Tibial nerve (tissue), 4 donors: ENCODE data around the gene PEX6.

Source experiments
- EP300 ChIP-seq, 2 donors: sonication (generic); formaldehyde crosslinking; IDR thresholded peaks; one replicate each; pipeline ENCODE4 v1.6.1; 2017; ENCODE audit warnings: antibody characterized with exemption in 2 of 2, mild to moderate bottlenecking in 1 of 2
- POLR2A ChIP-seq, 2 donors: fragments of 450-650 bp; IDR thresholded peaks; one replicate each; pipeline ENCODE4 v1.6.1; 2017; ENCODE audit warnings: antibody characterized with exemption in 2 of 2, mild to moderate bottlenecking in 2 of 2, moderate library complexity in 2 of 2
- TF ChIP-seq, protein P1 (sequence below), 5 experiments: fragments of 200-600 bp in 3 of 5; fragments of 450-650 bp in 2 of 5; sonication (generic) in 3 of 5; IDR thresholded peaks; one replicate each; pipeline ENCODE4 v1.5.1; 2016 to 2019; ENCODE audit warnings: antibody characterized with exemption in 5 of 5, mild to moderate bottlenecking in 3 of 5, moderate library complexity in 2 of 5

DNA sequence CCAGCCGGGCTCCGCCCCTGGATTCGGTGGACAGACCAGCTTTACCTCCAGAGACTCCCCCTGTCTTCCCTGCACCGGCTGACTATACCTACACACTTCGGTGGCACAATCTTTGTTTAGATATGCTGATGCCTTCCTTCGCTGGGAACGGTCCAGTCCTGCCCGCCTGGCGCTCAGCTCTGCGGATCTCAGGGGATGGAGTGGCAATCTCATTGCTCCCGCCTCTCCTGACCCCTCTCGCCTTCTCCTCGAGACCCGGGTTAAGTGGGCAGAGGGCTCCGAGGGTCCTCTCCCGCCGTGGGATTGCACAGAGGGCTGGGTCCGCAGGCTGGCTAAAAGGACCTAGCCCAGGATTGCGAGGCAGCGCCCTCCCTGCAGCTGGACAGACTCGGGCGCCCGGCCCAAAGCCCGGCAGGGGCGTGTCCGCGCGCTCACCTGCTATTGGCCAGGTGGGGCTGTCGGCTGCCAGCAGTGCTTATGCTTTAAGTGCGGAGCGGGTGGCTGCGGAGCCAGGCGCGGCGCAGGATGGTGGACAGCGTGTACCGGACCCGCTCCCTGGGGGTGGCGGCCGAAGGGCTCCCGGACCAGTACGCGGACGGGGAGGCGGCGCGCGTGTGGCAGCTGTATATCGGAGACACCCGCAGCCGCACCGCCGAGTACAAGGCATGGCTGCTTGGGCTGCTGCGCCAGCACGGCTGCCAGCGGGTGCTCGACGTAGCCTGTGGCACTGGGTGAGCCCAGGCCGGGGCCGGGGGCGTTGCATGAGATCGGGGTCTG, 18.6 kb downstream of the PEX6 start, which contains the start of gene GNMT:
- TF ChIP-seq, protein P1, sequence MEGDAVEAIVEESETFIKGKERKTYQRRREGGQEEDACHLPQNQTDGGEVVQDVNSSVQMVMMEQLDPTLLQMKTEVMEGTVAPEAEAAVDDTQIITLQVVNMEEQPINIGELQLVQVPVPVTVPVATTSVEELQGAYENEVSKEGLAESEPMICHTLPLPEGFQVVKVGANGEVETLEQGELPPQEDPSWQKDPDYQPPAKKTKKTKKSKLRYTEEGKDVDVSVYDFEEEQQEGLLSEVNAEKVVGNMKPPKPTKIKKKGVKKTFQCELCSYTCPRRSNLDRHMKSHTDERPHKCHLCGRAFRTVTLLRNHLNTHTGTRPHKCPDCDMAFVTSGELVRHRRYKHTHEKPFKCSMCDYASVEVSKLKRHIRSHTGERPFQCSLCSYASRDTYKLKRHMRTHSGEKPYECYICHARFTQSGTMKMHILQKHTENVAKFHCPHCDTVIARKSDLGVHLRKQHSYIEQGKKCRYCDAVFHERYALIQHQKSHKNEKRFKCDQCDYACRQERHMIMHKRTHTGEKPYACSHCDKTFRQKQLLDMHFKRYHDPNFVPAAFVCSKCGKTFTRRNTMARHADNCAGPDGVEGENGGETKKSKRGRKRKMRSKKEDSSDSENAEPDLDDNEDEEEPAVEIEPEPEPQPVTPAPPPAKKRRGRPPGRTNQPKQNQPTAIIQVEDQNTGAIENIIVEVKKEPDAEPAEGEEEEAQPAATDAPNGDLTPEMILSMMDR (IDR thresholded peaks at IDR 0.05), result no peak
- TF ChIP-seq POLR2A (IDR thresholded peaks at IDR 0.05) (no peak), EP300 (IDR thresholded peaks at IDR 0.05) (no peak)
